COR-L47 (cell line): ENCODE data around the gene POLR1G.
A peak's percentile ranks its signal among the peaks of the same experiment; 100 is the strongest.

ENCODE experiments used
- DNase-seq: peaks from one replicate; lab custom pipeline; 2025; lab: John Stamatoyannopoulos, UW

POLR1G gene, protein sequence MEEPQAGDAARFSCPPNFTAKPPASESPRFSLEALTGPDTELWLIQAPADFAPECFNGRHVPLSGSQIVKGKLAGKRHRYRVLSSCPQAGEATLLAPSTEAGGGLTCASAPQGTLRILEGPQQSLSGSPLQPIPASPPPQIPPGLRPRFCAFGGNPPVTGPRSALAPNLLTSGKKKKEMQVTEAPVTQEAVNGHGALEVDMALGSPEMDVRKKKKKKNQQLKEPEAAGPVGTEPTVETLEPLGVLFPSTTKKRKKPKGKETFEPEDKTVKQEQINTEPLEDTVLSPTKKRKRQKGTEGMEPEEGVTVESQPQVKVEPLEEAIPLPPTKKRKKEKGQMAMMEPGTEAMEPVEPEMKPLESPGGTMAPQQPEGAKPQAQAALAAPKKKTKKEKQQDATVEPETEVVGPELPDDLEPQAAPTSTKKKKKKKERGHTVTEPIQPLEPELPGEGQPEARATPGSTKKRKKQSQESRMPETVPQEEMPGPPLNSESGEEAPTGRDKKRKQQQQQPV

DNA sequence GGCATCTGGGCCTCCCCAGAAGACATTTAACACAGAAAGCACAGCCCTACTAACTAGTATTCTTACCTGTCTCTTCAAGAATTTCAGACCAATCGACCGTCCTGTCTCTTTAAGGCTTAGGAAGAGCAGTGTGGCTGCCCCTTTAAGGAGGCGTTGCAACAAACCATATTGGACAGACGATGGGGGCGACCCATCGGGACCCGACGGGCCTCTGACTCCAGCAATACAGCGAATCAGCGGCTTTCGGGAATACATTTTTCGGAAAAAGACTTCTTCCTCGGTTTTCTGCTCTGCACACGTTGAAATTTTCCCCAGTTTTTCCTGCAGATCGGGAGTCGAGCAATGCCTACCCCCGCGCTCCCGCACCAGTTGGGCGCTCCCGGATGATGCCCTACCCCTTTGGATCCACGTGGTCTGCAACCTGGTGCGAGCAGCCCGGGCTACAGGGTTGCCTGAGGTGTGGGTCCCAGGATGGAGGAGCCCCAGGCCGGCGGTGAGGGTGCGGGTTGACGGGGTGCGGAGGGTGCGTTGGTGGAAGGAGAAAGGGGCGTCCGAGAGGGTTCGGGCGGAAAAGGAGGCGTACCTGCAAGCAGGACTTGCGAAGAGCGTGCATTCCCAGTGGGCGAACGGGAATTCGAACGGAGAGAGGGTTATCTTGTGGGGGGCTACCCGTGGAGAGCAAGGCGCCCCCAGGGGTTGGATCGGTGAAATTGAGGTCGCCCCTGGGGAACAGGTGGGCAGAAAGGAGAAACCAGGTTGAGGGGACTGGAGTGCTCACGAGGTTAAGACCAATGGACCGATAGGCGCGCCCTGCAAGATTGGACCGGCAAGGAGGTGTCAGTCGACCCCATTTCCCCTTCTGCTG is at the start of gene POLR1G:
Gene POLR1G, plus strand, starts transcription at position 419 of the 865 bp plus-strand sequence. Its CDS starts 53 bp downstream, at position 472.
- DNase-seq = peak; percentile 72

DNA sequence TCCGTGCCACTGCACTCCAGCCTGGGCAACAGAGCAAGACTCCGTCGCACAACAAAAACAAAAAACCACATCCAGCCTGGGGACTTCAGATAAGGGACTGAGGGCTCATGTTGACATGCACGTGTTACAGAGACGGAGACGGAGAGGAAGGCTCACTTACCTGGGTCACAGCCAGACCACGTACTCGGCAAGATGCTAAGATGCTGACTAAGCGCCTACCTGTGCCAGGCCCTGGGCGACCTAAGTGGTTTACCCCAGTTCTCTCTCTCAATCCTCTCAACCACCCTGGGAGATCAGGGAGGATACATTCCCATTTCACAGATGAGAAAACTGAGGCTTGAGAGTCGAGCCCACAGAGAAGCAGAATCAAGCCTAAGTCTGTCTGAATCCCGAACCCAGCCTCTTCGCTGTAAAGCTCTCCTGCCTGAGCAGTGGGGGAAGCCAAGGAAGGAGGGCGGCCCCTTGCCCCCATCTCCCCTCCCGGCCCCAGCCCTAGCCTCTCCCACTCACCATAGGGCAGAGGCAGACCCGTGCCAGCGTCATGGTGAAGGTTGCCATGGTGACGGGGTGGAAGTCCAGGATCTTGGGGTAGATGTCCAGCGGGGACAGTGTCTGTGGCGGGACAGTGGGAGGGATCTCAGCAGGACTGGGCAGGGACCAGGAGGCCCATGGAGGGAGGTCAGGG is 49.5 kb upstream of the POLR1G start:
- no peak for DNase-seq

DNA sequence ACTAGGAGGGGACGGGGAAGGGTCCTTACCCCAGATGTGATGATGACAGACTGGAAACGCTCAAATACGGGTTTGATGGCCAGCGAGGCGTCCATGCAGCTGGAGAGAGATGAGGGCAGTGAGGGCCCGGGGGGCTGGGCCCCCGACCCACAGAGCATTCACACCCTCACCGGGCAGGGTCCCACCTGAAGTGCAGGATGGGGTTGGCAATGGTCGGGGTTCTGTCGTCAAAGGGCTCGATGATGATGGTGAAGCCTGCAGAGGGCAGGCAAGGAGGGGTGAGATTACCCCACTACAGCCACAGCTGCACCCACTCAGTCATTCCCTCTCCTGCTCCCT is 49.0 kb upstream of the POLR1G start:
- no peak for DNase-seq

DNA sequence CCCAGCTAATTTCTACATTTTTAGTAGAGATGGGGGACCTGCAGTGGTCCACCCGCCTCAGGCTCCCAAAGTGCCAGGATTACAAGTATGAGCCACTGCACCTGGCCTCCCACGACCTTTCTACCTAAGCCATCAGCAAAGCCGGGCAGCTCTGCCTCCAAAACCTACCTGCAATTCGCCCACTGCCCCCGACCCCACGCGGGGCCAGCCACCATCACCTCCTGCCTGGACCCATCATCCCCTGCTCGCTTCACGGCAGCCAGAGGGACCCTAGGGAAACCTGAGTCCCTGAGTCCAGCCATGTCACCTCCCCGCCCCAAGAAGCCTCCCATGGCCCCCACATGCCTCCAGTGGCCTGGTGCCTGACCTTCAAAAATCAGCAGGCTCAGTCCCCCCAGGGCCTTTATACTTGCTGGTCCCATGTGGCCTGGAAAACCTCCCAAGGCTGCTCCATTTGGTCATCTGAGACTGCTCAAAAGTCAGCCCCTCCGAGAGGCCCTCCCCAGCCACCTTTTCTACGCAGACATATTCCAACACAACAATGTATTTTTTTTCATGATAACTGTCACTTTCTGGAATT is 48.1 kb upstream of the POLR1G start:
- DNase-seq = no peak

DNA sequence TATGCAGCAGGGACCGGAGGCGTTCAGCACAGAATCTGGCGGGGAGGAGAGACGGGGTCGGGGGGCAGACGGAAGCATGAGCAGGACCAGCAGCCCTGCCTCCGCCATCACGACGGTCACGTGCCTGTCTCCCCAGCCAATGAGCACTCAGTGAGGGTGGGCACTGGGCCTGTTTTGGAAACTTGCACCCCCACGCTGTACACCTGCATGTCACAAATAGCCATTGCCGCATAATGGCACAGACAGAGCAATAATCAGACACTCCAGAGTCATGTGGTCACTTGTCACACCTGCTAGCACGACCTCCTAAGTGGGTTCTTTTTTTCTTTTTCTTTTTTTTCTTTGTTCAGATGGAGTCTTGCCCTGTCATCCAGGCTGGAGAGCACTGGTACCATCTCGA is 44.8 kb upstream of the POLR1G start:
- DNase-seq = no peak

DNA sequence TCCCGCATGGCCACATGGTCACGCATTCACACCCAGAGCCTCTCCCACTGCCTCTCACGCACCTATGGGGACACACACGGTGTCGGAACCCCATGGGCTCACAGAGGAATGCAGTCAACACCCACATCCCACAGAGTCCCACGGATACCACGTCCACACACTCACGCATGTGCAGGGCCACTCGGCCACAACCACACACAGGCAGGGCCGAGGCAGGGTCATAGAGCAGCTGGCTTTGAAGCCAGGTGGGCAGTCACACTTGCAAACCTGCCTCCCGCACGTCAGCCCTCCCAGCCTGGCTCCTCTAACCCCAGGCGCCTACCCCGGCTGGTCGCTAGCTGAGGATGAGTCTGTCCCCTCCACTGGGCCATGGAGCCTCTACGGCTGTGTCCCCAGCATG is 44.2 kb upstream of the POLR1G start:
- no peak for DNase-seq

DNA sequence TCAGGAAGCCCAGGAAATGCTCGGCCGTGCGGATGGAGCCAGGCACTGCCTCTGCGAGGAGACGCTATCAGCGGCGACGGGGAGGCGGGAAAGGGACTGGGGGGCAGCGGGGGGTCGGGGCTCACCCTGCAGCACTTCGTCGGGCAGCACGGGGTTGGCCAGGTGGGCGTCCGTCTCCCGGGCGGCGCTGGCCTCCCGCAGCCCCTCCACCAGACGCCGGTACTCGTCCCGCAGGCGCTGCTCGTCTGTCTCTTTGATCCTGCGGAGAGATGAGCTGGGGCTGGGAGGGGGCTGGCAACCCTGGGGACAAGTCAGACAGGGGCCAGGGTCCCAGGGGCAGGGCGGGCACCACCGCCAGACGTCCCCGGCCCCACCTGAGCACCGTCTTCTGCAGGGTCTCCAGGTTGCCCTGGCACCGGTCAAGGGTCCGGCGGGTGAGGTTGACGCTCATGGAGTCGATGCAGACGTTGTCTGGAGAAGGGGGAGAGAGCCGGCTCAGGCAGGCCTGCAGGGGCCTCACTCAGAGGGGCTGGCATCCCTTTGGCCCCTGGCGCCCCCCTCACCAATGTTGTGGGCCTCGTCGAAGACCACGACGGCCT is 42.5 kb upstream of the POLR1G start:
- no peak for DNase-seq

DNA sequence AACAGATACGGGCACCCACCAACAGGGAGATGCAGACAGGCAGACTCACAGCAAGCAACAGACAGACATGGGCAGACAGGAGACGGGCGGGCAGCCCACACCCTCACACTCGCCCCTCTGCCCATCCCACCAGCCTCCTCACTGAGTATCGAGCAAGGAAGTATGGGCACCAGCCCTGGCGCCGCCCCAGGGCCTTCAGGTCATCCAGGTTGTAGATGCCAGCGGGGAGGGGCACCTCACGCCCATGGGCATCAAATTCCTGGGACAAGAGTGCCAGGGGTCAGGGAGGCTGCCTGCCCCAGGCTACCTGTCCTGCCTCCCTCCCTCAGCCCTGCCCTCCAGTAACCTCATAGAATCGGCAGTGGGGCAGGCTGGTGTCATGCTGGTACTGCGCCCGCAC is 41.7 kb upstream of the POLR1G start:
- no peak for DNase-seq

DNA sequence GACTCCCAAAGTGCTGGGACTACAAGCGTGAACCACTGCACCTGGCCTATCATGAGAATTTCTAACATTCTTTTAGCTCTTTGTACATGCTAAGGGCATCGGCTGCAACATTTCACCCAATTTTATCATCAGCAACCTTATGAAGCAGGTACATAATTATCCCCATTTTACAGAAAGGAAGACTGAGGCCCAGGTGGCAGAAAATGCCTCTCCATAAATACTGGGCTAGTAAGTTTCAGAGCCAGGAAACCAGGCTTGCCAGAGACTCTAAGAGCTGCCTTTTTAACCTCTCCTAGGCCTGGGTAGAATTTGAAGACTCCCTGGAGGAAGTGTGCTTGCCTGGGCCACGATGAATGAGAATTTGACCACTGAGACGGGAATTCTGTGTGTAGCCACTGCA is 38.3 kb upstream of the POLR1G start:
- DNase-seq = no peak

DNA sequence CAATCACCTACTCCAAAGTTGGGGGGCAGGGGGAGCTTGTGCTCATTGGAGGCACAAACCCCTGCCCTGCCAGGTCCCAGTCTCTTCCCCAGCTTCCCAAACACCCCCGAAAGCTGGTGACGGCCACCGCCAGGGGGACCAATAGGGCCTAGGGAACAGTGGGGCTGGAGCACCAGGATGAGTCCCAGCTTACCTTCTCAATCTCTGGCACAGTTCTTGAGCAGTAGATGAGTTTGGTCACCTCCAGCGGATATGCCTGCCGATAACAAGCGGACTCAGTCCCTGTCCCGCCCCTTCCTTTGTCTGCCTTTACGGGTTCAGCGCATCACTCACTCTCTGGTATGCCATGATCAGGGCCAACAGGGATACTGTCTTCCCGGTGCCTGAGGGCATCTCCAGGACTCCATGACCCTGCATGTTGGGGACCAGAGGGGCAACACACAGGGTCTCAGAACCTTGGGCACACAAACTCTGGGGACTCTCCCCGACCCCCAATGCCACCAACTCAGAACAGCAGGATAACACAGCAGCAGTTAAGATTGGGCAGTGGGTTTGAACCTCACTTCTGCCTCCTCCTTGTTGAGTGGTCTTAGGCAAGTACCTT is 37.6 kb upstream of the POLR1G start:
- DNase-seq = no peak

DNA sequence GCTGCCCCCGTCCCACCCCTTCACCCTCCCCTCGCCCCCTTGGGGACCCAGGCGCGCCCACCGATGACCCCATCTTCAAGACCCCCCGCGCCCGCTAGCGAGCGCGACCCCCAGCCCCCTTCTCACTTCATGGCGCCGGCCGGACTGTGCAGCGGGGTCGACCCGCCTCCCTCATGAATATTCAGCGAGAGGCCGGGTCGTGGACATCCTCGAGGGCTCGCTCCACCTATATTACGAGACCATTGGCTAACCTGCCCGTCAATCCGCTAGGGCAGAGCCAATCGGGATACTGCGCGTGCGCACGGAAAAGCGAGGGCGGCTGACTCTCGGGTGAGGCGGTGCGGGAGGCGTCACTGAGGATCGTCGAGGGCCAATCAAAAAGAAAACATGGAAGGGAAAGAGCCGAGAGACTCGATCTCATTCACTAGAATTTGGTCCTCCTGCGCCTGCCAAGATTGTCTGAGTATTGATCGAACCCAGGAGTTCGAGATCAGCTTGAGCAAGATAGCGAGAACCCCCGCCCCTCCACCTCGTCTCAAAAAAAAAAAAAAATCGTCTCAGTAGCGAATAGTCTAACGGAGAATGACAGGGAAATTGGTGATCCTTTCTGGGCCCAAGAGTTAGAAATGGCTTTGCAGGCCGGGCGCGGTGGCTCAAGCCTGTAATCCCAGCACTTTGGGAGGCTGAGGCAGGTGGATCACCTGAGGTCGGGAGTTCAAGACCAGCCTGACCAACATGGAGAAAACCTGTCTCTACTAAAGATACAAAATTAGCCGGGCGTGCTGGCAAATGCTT is 35.8 kb upstream of the POLR1G start, which contains the start of gene ERCC2:
Gene ERCC2, minus strand, starts transcription at position 164 of the 795 bp plus-strand sequence. Its CDS starts 33 bp downstream, at position 131.
- peak; percentile 98 for DNase-seq

DNA sequence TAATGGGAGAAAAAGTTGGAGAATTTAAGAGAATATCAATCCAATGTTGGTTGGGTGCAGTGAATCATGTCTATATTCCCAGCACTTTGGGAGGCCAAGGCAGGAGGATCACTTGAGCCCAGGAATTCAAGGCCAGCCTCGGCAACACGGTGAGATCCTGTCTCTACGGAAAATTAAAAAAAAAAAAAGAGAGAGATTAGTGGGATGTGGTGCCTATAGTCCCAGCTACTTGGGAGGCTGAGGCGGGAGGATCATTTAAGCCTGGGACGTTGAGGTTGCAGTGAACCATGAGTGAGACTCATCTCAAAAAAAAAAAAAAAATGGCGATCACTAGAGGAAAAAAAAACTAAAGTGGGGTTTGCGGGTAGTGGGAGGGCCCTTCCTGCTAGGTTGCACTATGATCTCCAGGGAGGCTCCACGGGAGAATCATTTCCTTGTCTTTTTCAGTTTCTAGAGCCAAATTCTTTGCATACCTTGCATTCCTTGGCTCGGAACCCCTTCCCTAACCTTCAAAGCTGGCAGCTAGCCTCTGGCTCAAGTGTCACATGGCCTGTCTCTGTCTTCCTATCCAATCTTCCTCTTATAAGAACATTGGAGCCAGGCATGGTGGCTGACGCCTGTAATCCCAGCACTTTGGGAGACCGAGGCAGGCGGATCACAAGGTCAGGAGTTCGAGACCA is 30.3 kb upstream of the POLR1G start:
- DNase-seq = no peak

DNA sequence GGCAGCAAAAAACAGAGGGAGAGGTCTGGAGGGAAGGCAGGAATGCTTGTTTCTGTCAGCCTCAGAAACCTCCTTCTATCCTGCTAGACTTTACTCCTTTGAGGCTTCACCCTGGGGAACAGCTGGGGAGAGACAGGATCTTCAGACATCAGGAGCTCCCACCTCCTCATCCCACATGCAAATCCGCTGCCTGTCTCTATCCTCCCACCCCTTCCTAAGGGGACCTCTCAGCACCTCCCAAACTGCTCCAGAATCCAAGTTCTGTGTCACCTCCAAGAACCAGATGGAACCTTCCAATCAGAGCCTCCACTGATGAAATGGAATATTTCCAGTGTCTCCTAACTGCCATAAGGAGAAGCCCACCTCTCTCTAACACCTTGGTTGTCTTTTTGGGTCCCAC is 26.3 kb upstream of the POLR1G start:
- DNase-seq = no peak

DNA sequence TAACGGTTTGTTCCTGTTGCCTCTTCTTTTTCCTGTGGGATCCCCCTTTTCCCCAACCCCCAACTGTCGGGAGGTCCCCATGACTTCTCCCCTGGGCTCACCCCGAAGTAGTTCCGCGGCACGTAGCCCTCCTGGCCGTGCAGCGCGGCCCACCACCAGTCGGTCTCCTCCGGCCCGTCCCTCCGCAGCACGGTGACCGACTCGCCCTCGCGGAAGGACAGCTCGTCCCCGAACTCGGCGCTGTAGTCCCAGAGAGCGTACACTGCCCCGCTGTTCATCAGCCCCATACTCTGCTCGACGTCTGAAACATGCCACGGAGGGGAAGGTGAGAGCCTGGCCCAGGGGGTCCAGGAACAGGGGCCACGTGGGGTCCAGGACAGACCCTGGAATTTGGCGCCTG is 24.0 kb upstream of the POLR1G start:
- no peak for DNase-seq

DNA sequence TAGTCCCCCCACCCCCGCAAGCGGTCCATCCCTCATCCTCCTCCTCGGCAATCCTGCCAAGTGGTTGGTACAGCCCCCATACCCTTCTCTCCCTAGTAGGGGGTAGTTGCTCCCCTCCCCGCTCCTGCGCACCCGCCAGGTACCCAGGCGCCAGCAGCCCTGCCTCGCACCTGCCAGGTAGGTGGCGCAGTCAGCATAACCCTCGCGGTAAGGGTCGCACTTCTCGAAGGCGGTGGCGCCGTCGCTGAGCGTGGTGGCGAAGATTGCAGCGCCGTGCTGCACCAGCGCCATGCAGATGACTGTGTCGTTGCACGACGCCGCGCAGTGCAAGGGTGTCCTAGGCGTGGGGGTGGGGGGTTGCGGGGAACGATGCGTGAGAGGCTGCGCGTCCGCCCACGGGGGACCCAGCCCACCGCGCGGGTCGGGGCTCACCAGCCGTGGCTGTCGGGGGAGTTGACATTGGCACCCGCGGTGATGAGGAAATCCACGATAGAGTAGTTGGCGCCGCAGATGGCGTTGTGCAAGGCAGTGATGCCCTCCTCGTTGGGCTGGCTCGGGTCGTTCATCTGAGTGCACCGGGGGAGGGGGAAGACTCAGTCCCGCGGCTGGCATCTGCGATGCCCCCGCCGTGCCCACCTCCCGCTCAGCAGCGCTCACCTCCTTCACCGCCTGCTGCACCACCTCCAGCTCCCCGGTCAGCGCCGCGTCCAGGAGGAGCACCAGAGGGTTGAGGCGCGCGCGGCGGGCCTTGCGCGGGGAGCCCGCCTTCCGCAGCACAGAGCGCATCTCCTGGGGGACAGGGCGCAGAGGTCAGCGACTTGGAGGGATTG is 20.8 kb upstream of the POLR1G start:
- no peak for DNase-seq

DNA sequence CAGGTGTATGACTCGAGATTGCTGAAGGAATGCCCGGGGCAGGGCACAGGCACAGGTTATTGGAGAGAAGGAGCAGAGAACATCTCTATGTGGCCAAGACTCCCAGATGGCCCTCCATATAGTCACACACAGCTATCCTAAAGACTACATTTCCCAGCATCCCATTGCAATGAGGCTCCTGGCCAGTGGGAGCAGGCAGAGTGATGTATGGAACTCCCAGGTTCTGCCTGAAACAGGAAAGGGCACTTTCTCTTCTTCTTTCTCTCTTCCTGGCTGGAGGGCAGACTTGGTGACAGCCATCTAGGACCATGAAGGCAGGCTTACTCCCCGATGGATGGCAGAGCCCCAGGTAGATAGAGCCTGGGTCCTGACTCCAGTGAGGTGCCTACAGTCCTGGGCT is 15.1 kb upstream of the POLR1G start:
- DNase-seq = no peak

DNA sequence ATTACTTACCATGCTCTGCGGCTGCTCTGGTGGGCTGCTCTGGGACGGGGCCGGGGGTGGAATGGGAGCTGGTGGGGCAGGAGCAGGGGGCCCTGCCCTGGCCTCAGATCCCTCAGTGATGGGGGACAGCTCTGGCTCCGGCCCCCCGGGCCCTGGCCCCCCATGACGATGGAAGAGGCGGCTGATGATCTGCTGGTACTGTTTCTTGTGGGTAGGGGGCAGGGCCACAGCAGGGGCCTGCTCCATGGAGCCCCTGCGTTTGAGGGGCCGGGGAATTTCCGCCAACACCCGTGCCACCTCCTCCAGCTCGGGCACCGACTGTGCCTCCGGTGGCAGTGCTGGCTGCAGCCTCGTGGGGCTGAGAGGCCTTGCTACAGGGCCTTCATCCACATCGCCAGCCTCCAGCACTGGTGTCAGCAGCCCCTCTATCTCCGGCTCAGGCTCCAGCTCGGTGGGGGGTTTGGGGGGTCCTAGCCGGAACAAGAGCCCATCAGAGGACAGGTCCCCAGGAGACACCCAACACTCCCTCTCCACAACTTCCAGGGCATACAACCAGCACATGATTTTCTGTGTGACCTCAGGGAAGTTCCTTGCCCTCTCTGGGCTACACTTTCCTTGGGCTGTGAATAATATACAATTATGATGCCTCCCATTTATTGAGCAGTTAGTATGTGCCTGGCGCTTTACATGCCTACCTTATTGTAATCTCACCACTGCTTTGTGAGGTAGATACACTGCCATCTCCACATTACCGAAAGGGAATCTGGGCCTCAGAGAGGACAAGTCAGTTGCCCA is 14.4 kb upstream of the POLR1G start:
- no peak for DNase-seq
